HG03095 (cell line): ENCODE measurements around the gene JMJD6.
A peak's percentile ranks its signal among the peaks of the same experiment; 100 is the strongest.
"Not testable (repeated sequence)": the region's sequence is repeated elsewhere in the genome, so short reads cannot be mapped to it uniquely, and the experiment has no call there.

Source experiments
- ATAC-seq: cut with Tn5 transposase; IDR thresholded peaks from one replicate; pipeline ENCODE4 v1.9.1; 2021; ENCODE audit warnings: moderate library complexity; ENCODE audit not compliant: unreplicated experiment

JMJD6 gene

GRCh38 chr17:76726231-76726775 is at the start of gene JMJD6:
Gene JMJD6 (minus strand): TSS chr17:76726606. CDS start chr17:76726475, 131 bp downstream.
- peak; percentile 51 for ATAC-seq

DNA sequence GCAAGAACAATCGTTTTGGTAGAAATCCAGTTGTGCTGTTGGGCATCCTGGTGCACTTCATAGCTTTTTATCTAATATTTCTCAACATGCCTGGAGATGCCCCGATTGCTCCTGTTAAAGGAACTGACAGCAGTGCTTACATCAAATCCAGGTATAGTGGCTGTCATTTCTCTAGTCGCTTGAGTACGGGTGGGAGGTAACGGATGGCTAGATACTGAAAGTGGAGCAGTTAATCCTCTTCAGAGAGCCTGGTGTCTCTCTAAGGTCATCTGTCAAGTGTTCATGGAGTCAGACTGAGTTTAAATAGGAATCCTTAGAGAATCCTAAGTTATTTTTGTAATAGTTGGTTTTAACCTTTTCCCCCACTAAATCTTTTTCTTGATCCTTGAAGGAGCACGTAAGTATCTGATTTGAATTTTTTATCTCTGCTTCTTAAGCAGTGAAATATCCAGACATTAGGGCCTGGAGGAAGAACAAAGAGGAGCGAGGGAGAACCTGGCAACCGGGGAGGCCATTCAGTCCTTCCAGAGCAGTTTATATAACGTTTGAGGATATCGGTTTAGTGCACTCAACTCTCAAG is 48.7 kb upstream of the JMJD6 start:
- ATAC-seq = no peak

DNA sequence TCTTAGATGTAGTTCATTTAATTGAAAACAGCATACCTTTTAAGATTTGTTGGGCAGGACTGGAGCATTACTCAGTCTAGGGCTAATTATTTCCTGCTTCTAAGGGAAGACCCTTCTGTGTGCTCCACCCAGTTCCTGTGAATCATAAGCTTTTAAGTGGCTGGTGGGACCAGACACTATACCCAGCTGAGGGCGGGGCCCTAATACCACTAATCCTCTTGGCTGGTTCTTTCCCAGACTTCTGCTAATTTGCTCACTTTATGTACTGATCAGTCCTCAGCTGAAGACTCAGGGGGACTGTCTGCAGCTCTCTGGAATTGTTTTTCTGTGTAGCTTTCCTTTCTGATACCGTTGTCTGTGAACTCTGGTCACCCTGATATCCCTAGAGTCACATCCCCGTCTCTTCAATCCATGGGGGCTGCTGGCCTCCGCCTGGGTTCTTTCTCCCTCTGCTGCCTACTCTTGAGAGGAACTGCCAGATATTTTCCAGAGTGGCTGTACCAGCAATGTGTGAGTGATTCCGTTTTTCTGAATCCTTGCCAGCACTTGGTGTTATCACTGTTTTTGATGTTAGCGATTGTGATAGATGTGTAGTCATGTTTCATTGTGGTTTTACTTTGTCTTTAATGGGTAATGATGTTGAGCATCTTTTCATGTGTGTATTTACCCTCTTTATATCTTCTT is 46.6 kb upstream of the JMJD6 start:
- ATAC-seq = no peak

GRCh38 chr17:76758570-76758969 is 32.2 kb upstream of the JMJD6 start:
- no peak for ATAC-seq

DNA sequence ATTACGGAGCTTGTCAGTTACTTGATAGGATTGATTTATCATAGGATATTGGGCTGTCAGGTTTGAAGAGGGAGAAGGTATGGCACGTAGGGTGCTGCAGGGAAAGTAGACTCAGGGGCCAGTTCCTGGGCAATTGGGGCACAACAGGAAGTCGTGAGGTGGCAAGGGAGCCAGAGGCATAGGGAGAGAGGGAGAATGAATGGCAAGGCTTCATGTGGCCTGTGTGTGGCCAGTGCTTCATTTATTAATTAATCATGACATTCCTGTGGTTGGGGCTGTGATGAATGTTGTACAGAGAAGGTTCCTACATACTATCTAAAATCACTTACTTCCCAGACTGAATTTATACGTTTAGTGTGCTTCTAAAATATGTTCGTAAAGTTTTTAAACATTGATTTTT is 30.9 kb upstream of the JMJD6 start:
- no peak for ATAC-seq

- ATAC-seq = no peak
These were observed 28.9 kb upstream of the JMJD6 start for GRCh38 chr17:76755285-76755684.

DNA sequence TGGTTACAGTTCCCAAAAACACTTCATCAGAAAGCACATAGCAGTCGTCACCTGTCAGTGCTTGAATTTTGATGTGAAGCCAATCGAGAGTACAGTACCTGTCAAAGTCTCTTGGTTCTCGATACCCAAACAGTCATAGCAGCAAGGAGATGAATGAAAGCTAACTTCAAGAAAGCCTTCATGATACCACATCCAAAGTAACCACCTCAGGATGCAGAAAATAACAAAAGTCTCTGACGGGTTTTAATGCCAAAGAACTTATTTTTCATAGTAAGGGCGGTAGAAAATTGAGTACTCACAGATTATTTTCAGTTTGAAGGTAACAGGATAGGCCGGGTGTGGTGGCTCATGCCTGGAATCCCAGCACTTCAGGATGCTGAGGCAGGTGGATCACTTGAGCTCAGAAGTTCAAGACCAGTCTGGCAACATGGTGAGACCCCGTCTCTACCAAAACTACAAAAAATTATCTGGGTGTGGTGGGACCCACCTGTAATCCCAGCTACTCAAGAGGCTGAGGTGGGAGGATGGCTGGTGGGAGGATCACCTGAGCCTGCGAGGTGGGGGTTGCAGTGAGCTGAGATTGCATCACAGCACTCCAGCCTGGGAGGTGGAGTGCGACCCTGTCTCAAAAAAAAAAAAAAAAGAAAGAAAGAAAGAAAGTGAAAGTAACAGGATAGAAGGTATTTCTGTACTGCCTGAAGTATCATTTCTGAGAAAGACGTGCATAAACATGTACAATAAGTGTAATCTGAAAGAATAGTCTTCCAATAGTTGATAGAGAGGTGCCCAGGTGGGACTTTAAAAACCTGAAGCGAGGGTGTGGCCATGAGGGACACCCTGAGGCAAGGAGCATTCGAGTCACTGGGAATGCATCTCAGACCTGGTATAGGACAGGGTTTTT is 26.9 kb upstream of the JMJD6 start:
- no peak for ATAC-seq

DNA sequence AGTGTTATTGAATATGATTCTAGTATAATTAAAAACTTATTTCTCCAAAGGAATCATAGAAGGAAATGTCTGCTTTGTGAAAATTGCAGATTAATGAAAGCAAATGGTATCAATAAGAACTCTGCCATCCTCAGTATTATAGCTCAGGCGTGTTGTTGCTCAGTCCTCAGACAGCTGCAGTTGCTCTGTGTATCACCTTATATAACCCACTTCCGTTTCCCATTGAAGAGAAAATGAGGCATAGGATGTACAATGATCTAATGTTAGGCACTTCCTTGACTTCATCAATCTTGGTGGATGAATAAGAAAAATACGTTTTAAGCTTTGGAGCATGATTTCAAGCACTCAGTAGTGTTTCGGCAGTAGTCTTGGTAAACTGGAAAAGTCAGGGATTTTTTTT is 25.6 kb upstream of the JMJD6 start:
- ATAC-seq = no peak

DNA sequence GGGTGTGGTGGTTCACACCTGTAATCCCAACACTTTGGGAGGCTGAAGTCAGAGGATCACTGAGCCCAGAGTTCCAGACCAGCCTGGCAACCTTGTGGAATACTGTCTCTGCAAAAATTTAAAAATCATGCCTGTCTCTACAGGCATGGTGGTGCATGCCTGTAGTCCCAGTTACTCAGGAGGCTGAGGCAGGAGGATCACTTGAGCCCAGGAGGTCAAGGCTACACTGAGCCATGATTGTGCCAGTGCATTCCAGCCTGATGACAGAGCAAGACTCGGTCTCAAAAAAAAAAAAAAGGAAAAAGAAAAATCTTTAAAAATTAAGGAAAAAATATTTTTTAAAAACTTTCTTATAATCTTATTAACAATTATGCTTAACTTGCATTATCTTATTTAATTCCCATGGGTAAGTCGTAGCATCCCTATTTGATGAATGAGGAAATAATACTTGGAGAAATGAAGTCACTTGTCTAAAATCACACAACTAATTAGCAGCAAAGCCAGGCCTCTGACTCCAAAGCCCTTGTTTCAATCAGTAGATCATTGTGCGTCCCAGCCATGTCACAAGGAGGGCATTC is 25.1 kb upstream of the JMJD6 start:
- no peak for ATAC-seq

GRCh38 chr17:76748657-76749056 is 22.3 kb upstream of the JMJD6 start:
- no peak for ATAC-seq

DNA sequence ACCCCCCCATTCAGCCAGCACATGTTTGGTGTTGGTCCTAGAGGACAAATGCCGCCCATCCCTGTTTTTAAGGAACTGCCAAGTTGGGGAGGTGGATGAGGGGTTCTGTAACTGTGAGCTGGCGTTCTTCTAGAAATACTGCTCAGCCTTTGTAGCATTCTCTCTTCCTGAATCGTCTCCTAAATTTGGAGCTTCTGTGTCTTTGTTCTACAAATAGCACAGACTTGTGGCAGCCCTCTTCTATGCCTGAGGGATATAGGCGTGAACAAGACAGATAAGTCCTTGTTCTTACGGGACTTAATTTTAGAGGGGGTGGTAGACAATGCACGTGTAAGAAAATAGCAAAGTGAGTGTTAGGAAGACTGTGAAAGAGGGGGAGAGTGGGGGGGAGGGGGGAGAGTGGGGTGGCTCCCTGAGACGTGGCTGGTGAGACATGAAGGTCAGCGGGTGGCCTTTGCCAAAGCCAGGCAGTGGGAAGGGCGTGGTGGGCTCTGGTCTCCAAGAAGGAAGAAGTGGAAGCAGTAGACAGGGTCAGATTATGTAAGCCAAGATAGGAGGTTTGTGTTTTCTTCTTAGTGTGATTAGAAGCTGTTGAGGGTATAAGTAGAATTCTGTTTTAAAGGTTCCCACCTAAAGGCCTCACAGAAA is 21.4 kb upstream of the JMJD6 start:
- ATAC-seq = no peak

DNA sequence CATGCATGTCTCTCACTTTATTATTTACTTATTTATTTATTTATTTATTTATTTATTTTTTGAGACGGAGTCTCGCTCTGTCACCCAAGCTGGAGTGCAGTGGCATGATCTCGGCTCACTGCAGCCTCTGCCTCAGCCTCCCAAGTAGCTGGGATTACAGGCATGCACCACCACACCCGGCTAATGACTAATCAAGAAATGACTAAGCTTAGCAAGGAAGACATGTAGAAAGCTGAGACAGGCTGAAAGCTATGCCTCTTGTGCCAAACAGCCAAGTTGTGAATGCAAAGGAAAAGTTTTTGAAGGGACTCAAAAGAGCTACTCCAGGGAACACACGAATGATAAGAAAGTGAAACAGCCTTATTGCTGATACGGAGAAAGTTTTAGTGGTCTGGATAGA is 19.4 kb upstream of the JMJD6 start:
- not testable (repeated sequence) for ATAC-seq

GRCh38 chr17:76744747-76745146 is 18.3 kb upstream of the JMJD6 start:
- no peak for ATAC-seq

DNA sequence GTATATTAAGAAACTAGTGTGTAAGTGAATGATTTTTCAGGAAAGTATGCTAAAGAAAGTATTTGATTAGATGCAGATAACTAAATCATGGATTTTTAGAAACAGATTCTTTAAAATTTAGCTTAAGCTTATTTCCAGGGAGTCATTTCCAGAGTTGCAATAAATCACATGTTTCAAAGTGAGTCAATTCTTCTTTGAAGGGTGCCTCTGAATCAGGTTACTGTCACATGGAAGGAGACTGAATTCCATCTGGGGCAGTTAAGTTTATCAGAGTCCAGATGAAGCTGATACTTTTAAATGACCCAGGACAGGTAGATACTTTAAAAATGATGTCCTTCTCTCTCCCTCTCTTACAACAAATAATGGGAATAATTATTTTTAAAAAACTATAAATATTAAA is 16.6 kb upstream of the JMJD6 start:
- ATAC-seq = no peak

DNA sequence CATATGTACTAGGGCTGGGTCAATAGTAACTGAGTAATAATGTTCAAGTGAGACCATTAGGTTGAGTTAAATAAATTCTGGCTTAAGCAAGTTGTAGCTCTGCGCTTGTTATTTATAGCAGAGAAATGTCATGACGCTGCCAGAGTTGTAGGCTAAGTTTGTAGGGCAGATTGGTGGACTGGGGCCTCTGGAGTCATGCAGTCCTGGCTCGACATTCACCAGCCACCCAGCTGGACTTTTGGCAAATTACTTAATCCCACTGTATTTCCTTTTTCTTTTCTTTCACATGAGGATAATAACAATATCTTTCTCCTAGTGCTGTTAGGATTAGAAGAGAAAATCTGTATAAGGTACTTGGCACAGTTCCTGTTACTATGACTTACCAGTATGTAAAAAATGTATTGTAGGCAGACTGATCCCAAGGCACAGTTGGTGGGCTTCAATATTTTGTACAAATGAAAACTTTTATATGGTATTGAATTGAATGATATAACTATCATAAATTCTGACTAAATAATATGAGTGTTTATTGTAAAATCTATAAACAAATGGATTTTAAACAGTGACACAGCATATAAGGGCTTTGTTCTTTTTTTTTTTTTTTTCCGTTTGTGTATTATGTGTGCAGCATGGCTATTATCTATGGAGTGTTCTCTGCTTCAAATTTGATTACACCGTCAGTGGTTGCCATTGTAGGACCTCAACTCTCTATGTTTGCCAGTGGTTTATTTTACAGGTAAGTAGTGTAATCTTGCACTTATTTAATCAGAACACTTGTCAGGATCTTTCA is 14.1 kb upstream of the JMJD6 start:
- ATAC-seq = no peak

GRCh38 chr17:76739568-76740115 is 13.2 kb upstream of the JMJD6 start:
- not testable (repeated sequence) for ATAC-seq

DNA sequence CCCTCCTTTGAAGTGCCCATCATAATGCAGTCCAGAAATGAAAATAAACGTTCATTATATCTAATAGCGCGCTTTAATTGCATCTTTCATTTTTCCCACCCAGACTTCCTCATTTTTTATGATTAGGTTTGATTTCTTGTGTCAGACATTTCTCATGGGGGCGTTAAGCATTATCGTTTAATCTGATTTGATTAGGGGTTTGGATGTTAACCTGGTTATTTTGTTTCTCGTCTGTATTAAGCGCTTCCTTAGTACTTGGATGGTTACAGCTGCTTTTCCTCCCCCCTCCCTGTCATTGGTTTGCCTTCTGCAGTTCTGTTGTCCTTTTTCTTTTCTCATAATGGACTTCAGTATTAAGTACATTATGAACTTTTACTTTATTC is 12.1 kb upstream of the JMJD6 start:
- no peak for ATAC-seq

DNA sequence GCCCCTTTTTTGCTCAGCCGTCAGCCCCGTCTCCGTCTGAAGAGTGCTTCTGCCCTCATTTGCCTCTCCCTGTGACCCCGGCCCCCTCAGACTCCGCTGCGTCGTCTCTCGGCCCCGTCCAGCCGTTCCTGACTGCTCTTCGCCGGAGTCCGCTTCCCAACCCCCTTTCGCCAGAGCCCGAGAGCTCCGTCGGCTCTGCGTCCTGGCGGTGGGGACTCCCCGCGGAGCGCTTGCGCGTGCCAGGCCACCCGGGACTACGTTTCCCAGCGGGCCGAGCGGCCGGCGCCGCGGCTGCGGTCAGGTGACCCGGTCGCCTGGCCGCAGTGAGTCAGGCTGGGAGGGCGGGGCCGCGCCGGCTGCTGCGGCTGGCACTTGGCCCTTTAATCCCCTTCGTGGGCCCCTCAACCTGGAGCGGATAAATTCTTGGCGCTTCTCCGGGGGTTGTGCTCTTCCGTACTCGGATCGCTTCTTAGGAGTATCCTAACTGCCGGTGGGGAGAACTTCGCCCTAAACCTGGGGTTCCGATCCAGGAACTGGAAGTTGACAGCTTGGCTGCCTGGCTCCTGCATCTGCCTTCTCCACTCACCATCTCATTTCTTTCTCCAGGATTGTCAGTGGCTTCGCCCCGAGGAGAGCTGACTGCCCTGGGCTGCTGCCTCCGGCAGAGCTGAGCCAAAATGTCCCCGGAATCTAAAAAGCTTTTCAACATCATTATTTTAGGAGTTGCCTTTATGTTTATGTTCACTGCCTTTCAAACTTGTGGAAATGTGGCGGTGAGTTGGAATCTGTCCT is 11.5 kb upstream of the JMJD6 start, which contains the start of gene MFSD11:
Gene MFSD11, plus strand, starts transcription at position 444 of the 792 bp plus-strand sequence. Its CDS starts 234 bp downstream, at position 678.
- ATAC-seq = peak; percentile 48
